KBM-7 (cell line): ENCODE measurements around the gene AP4B1.
"Not testable (repeated sequence)": the region's sequence is repeated elsewhere in the genome, so short reads cannot be mapped to it uniquely, and the experiment has no call there.

ENCODE experiments used
- DNase-seq: peaks from one replicate; pipeline ENCODE4 v3.0.0-alpha.2; 2015
- in situ Hi-C: fragments of 300-500 bp; cut with MboI; formaldehyde crosslinking; loops from 2 replicates; pipeline ENCODE4 v1.14.3; 2020; ENCODE audit warnings: low sequenced_read_pairs, low pct_unique_long_range_greater_than_20kb, mixed read lengths

Gene AP4B1

DNA sequence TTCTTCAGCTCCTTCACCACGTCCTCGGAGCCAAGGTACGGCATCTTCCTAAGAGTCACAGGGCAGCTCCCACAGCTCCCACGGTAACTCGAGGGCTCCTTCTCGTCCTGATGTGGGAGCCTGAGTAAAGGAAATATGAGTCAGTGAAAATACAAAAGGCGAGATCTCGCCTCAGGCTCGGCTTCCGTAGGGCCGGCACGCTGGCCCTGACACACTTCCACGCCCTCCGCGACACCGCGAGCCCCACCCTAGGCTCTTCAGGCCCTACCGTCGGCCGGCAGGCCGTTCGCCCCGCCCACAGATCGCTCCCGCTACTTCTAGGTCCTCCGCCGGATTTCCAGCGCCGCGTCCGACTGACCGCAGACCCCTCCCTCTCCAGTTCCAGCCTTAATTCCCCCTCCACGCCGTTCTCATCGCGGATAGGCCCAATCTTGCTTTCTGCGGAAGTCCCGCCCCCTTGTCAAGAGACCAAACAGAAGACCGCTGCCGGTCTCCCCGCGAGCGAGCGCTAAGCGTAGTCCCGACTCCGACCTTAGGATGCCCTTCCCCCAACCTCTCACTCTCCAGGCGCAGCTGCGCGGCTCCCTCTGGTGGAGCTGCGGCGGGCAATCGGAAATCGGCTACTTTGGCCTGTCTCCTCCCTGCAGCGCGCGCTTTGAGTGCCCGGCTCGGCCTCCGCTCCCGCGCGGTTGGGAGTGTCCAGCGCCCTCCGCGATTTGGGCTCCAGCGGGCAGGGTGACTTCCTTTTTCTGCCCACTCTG is at the start of gene AP4B1, which contains the start of gene DCLRE1B:
TSS of gene AP4B1 (minus strand) at position 126 of the 761 bp plus-strand sequence. CDS start at position 44, 82 bp downstream.
TSS of gene DCLRE1B (plus strand) at position 653 of the 761 bp plus-strand sequence. CDS start 261 bp downstream, outside the sequence.
- in situ Hi-C loops, result no loop called here
- peak; percentile 100 for DNase-seq

DNA sequence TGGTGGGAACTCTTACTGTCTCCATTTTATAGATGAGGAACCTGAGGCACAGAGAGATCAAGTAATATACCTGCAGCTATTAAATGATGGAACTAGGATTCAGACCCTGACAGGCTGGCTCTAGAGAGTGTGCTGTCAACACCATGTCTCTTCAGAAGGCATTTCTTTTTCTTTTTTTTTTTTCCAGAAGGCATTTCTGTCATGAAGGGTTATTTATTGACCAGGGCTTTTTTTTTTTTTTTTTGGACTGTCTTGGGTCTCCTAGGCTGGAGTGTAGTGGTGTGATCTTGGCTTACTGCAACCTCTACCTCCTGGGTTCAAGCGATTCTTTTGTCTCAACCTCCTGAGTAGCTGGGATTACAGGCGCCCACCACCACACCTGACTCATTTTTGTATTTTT is 47.1 kb upstream of the AP4B1 start:
- DNase-seq, result no peak
- in situ Hi-C loops, result no loop called here

DNA sequence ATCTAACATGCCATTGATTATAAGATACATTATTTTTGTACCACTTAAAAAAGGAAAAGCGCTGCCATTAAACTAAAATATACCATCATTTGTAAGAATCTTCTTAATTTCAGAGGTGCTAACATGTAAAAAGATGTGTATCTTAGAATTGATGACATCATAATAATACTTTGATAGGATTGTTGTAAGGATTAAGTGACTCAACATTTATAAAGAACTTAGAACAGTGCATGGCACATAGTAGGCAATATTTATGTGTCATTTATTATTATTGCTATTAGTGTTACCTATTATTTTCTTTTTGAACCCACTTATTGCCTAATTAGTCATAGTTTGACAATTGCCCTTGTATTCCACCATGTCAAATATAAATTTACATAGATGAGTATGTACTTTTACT is 46.3 kb upstream of the AP4B1 start:
- no peak for DNase-seq
- in situ Hi-C loops, result no loop called here

DNA sequence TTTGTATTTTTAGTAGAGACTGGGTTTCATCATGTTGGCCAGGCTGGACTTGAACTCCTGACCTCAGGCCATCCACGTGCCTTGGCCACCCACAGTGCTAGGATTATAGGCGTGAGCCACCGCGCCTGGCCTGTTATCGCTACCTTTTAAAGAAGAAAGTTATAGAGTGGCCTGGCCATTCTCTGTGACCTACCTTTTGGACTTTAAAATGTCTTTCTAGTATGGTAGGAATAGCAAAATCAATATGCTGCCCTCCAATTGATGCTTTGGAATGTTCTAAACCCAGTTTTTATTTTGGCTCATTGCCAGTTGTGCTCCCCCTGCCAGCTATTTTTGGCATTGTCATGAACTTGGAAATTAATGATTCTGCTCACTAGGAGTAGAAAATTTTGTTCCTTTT is 44.4 kb upstream of the AP4B1 start:
- peak; percentile 36 for DNase-seq
- in situ Hi-C loops, result no loop called here

DNA sequence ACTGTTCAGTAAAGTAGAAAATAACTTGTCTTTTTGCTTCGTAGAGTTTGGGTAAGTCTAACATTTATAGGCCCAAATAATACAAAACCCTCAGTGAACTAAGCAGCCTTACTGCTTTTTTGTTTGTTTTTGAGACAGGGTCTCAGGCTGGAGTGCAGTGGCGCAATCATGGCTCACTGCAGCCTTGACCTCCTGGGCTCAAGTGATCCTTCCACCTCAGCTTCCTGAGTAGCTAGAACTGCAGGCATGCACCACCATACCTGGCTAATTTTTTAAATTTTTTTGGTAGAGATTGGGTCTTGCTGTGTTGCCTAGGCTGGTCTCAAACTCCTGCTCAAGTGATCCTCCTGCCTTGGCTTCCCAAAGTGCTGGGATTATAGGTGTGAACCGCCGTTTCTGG is 43.6 kb upstream of the AP4B1 start:
- DNase-seq, in situ Hi-C loops: not testable (repeated sequence)

DNA sequence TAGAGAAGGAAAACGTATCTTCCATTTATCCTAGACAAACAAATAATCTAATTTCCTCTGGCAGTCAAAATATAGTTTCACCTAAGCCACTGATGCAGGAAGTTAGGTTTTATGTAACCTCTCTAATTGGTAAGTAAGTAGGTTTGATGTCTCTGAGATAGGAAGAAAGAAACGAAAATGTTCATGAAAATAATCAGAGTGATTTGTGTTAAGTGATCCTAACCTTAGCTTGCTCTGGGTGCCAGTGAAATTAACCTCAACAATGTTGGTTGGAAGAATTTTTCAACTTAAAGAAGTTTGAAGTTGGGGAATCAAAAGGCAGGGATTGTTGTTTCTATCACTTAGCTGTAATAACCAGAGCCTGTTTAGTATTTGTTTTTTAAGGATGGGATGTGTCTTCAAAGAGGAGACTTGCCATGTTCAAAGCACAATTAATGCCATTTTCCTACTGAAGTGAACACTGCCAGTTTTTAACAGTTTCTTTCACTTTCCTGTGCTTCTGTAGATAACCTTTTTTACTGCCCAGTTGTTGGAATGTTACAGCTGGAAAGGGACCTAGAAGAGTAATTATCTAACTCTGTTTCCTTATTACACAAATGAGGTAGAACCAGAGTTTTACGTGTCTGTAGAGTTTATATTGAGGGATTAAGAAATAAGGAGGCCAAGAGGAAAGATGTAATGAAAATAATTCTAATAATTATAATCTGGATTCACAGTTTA is 42.9 kb upstream of the AP4B1 start:
- DNase-seq, result no peak
- in situ Hi-C loops, result no loop called here

DNA sequence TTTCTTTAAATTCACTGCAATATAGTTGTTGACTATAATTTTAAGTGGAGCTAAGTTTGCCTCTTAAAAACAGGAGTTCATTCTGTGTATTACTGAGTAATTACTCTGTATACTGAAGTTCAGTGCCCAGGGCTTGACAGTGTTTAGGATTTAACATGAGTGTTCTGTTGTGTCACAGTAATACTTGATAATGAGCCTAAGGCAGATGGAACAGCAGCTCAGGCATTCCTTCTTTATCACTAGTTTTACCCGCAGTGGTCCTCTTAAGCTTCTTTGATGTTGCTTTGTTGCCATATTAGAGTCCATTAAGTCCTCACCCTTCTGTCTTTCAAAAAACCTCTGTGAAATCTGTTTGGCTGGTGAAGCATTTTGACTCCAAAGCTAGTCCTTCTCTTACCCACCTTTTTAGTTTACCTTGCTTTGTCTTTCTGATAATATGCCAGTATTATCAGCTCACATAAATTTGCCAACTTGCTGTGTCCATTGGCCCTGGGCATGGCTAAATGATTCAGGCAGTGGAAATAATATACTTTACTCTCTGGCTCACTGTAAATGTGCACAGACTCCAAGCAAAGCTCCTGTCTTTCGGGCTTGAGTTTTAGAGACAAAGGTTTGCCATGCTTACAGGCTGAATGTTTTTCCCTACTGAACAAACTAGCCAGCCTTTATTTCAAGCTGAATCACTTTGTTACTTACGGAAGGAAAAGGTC is 42.2 kb upstream of the AP4B1 start:
- DNase-seq, result no peak
- in situ Hi-C loops, result no loop called here

DNA sequence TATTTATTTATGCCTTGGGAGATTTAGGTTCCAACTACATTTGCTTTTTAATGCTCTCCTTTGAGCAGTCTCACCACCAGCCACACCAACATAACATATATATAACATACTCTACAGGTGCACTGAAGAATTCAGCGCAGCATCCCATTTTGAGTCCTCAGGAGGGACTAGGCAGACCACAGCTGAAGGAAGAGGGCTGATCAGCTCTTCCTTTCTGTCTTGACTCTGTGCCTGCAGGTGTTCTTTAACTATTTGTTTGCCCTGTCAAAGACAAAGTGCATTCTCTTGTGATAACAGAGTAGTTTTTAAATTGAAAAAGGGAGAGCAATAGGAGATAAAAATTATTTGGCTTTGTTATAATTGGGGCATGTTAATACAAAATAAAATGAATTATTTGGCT is 41.5 kb upstream of the AP4B1 start:
- in situ Hi-C loops, result no loop called here
- DNase-seq, result no peak

DNA sequence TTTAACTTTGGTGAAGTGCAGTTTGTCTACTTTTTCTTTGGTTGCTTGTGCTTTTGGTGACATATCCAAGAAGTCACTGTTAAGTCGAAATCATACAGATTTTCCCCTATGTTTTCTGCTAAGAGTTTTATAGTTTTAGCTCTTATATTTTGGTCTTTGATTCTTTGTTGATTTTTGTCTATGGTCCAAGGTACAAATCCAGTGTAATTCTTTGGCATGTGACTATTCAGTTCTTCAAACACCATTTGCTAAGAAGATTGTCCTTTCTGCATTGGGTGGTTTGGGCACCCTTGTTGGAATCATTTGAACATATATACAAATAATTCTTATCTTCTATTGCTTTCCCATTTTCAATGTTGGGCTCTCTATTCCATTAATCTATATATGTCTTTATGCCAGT is 40.7 kb upstream of the AP4B1 start:
- DNase-seq, result no peak
- in situ Hi-C loops, result no loop called here

DNA sequence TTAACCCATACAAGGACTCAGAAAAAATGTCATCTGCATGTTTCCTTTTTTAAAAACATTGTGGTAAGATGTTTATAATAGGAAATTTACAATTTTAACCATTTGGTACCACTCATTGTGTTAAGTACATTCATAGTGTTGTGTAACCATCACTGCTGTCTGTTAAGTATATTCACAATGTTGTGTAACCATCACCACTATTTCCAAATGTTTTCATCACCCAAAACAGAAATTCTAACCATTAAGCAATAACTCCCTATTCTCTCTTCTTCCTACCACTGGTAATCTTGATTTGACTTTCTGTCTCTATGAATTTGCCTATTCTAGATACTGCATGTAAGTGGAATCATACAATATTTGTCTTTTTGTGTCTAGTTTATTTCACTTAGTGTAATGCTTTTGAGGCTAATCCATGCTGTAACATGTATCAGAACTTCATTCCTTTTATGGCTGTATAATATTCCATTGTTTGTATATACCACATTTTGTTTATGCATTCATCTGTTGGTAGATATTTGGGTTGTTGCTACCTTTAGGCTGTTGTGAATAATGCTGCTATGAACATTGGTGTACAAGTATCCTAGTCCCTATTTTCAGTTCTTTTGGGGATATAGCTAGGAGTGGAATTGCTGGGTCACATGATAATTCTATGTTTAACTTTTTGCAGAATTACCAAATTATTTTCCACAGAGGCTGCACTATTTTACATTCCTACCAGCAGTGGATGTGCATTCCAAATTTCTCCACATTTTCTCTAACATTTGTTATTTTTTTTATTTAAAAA is 38.6 kb upstream of the AP4B1 start:
- in situ Hi-C loops, result no loop called here
- no peak for DNase-seq

DNA sequence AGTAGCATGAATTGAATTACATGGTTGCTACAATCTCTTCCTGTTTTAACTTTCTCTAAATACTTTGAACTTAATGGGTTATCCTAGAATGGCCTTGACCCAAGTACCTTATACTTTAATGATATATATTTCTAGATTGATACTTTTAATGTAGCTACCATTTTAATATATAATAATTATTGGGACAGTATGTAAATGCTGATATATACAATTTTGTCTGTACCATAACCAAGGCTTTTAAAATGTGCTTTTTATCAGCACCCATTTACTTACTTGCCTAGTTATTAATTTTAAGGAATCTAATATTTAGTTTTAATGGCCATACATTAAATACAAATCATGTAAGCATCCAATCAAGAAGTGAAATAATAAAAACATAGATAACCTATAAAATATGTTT is 37.9 kb upstream of the AP4B1 start:
- in situ Hi-C loops, result no loop called here
- no peak for DNase-seq

DNA sequence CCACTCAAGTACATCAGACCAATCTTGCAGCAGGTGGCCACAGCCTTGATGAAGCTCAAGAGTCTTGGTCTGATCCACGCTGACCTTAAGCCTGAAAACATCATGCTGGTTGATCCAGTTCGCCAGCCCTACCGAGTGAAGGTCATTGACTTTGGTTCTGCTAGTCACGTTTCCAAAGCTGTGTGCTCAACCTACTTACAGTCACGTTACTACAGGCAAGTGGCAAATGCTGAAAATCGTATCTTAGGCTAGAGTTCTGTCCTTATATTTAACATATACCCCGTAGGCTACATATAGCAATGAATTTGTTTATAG is 36.6 kb upstream of the AP4B1 start:
- no peak for DNase-seq
- in situ Hi-C loops, result no loop called here

DNA sequence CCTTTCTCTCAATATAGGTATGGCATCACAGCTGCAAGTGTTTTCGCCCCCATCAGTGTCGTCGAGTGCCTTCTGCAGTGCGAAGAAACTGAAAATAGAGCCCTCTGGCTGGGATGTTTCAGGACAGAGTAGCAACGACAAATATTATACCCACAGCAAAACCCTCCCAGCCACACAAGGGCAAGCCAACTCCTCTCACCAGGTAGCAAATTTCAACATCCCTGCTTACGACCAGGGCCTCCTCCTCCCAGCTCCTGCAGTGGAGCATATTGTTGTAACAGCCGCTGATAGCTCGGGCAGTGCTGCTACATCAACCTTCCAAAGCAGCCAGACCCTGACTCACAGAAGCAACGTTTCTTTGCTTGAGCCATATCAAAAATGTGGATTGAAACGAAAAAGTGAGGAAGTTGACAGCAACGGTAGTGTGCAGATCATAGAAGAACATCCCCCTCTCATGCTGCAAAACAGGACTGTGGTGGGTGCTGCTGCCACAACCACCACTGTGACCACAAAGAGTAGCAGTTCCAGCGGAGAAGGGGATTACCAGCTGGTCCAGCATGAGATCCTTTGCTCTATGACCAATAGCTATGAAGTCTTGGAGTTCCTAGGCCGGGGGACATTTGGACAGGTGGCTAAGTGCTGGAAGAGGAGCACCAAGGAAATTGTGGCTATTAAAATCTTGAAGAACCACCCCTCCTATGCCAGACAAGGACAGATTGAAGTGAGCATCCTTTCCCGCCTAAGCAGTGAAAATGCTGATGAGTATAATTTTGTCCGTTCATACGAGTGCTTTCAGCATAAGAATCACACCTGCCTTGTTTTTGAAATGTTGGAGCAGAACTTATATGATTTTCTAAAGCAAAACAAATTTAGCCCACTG is 36.0 kb upstream of the AP4B1 start:
- peak; percentile 68 for DNase-seq
- in situ Hi-C loops, result no loop called here

DNA sequence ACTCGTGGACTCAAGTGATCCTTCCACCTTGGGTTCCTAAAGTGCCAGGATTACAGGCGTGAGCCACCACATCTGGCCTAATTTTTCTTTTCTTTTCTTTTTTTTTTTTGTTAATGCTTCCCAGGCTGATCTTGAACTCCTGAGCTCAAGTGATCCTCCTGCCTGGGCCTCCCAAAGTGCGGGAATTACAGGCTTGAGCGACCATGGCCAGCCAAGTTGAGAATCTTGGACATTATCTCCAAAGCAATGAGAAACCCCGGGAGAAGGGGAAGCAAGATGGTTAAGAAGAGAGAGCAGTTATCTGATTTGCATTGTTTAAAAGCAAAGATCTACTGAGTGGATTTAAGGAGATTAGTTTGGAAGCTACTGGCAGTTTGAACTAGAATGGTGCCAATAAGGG is 33.6 kb upstream of the AP4B1 start:
- in situ Hi-C loops, result no loop called here
- DNase-seq, result no peak

DNA sequence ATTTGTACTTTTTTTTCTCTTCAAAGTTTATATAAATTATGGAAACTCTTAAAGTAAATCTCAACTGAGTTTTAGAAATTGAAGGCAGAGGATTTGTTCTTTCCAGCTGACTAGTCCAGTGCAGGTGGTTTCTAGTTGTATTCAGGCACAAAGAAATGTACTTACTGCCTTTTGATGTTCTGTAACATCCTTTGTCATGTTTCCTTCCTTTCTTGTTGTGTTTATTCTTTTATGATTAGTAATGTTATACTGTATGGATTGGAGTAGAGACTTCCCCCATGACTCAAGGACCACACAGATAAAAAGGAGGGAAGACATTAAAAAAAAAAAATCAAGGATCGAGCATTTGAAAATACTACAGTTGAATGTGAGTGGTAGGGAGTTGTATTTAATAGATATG is 32.5 kb upstream of the AP4B1 start:
- no peak for DNase-seq
- in situ Hi-C loops, result no loop called here

DNA sequence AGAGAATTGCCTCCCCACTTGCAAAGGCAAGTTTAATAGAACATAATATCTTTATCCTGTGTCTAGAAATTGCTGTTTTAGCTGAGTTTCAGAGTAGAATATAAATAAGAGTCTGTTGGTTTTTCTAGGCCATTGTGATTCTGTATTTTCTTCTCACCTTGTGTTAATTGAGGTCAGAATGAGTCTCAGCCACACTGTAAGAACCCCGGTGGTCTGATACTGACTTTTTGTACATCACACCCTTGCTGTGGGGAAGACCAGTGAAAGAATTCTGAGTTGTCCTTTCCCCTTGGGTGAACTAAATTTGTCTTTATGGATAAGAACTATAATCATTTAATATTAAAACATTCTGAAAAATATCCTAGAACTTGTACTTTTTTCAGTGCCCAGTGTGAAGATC is 31.4 kb upstream of the AP4B1 start:
- in situ Hi-C loops, result no loop called here
- DNase-seq, result no peak

DNA sequence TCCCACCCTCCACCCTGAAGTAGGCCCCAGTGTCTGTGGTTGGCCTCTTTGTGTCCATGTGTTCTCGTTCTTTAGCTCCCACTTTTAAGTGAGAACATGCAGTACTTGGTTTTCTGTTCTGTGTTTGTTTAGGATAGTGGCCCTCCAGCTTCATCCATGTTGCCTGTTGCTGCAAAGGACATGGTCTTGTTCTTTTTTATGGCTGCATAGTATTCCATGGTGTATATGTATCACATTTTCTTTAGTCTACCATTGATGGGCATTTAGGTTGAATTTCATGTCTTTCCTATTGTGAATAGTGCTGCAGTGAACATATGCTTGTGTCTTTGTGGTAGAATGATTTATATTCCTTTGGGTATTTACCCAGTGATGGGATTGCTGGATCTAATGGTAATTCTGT is 30.6 kb upstream of the AP4B1 start:
- no peak for DNase-seq
- in situ Hi-C loops, result no loop called here

DNA sequence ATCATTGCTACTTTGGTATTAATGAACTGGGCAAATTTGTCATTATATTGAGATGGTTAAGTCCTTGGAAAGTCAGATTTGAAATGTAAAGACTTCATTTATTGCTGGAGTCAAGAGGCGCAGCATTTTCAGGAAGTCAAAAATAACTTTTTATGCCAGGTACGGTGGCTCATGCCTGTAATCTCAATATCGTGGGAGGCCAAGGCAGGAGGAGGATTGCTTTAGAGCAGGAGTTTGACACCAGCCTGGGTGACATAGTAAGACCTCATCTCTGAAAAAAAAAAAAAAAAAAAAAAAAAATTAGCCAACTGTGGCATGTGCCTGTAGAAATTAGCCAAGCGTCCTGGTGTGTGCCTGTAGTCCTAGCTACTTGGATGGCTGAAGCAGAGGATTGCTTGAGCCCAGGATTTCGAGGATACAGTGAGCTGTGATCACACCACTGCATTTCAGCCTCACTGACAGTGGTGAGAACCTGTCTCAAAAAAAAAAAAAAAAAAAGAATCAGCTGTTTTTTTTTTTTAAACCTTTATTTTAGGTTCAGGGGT is 30.0 kb upstream of the AP4B1 start:
- DNase-seq, result no peak
- in situ Hi-C loops, result no loop called here
